ENCODE data around the gene AAR2. TPM values are rescaled to one million over a fixed set of nuclear protein-coding genes. Genes with fewer than 3 reads are reported as not detected.

Gene AAR2
- total RNA-seq, 1 experiment from 2014 or later: 22.5 TPM

GRCh38 chr20:36206641-36207040 is 29.6 kb upstream of the AAR2 start:
- no peak overlapping the region for H3K27ac Mint-ChIP-seq
- H3K4me3 Mint-ChIP-seq: no peak overlapping the region
- DNase-seq (ENCODE audit: low spot score) (no peak), ATAC-seq (no peak)
- H3K9me3 Mint-ChIP-seq: no peaks in the 10 kb centered on the region
- no peaks in the 10 kb centered on the region for H3K36me3 Mint-ChIP-seq
- TF ChIP-seq TP53 (CRISPR knock-in tag; IDR thresholded peaks at IDR 0.05) (no peak), ZNF232 (CRISPR knock-in tag; IDR thresholded peaks at IDR 0.05) (no peak), TEAD1 (CRISPR knock-in tag; IDR thresholded peaks at IDR 0.05) (no peak), ELF4 (CRISPR knock-in tag; IDR thresholded peaks at IDR 0.05; ENCODE audit: low read depth) (no peak), E2F4 (CRISPR knock-in tag; IDR thresholded peaks at IDR 0.05; ENCODE audit: borderline replicate concordance, low read depth) (no peak), ZNF138 (CRISPR knock-in tag; conservative IDR thresholded peaks at IDR 0.05) (no peak)
- TF ChIP-seq, protein P1, sequence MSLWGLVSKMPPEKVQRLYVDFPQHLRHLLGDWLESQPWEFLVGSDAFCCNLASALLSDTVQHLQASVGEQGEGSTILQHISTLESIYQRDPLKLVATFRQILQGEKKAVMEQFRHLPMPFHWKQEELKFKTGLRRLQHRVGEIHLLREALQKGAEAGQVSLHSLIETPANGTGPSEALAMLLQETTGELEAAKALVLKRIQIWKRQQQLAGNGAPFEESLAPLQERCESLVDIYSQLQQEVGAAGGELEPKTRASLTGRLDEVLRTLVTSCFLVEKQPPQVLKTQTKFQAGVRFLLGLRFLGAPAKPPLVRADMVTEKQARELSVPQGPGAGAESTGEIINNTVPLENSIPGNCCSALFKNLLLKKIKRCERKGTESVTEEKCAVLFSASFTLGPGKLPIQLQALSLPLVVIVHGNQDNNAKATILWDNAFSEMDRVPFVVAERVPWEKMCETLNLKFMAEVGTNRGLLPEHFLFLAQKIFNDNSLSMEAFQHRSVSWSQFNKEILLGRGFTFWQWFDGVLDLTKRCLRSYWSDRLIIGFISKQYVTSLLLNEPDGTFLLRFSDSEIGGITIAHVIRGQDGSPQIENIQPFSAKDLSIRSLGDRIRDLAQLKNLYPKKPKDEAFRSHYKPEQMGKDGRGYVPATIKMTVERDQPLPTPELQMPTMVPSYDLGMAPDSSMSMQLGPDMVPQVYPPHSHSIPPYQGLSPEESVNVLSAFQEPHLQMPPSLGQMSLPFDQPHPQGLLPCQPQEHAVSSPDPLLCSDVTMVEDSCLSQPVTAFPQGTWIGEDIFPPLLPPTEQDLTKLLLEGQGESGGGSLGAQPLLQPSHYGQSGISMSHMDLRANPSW (CRISPR knock-in tag; conservative IDR thresholded peaks at IDR 0.05; ENCODE audit: low read depth): no peak
- peaks cover 4% of the 10 kb centered on the region for H3K4me1 Mint-ChIP-seq
- CTCF ChIA-PET: interaction anchor here (1.3 to 1.5 kb wide), 2 partner anchors 193 to 233 kb away, joined by 4 to 8 read pairs; no protein-coding TSS in a partner anchor
- POLR2A ChIA-PET: no interaction called here
- no peaks in the 10 kb centered on the region for H3K27me3 Mint-ChIP-seq (ENCODE audit: low read depth)

- Mint-ChIP-seq H3K27me3 (ENCODE audit: low read depth) (no peaks in the 10 kb centered on the region), H3K36me3 (no peaks in the 10 kb centered on the region), H3K4me3 (no peak overlapping the region), H3K9me3 (no peaks in the 10 kb centered on the region), H3K4me1 (peaks cover 4% of the 10 kb centered on the region), H3K27ac (no peak overlapping the region)
- ATAC-seq (no peak), DNase-seq (ENCODE audit: low spot score) (no peak)
- TF ChIP-seq SMAD4 (CRISPR knock-in tag; IDR thresholded peaks at IDR 0.05) (no peak), MXD4 (CRISPR knock-in tag; IDR thresholded peaks at IDR 0.05; ENCODE audit: borderline replicate concordance) (no peak), FOXP1 (CRISPR knock-in tag; IDR thresholded peaks at IDR 0.05; ENCODE audit: borderline replicate concordance) (no peak), ATF2 (CRISPR knock-in tag; IDR thresholded peaks at IDR 0.05; ENCODE audit: borderline replicate concordance, low read depth) (no peak), IRF2 (CRISPR knock-in tag; IDR thresholded peaks at IDR 0.05; ENCODE audit: borderline replicate concordance, low read depth) (no peak), CREB1 (CRISPR knock-in tag; IDR thresholded peaks at IDR 0.05) (no peak), CTCF (IDR thresholded peaks at IDR 0.05) (no peak), ATF1 (CRISPR knock-in tag; IDR thresholded peaks at IDR 0.05) (no peak), ZNF416 (CRISPR knock-in tag; IDR thresholded peaks at IDR 0.05) (no peak), USF2 (CRISPR knock-in tag; IDR thresholded peaks at IDR 0.05) (no peak), ZNF138 (CRISPR knock-in tag; conservative IDR thresholded peaks at IDR 0.05) (no peak)
- TF ChIP-seq, protein P2, sequence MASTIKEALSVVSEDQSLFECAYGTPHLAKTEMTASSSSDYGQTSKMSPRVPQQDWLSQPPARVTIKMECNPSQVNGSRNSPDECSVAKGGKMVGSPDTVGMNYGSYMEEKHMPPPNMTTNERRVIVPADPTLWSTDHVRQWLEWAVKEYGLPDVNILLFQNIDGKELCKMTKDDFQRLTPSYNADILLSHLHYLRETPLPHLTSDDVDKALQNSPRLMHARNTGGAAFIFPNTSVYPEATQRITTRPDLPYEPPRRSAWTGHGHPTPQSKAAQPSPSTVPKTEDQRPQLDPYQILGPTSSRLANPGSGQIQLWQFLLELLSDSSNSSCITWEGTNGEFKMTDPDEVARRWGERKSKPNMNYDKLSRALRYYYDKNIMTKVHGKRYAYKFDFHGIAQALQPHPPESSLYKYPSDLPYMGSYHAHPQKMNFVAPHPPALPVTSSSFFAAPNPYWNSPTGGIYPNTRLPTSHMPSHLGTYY (CRISPR knock-in tag; IDR thresholded peaks at IDR 0.05): no peak
- TF ChIP-seq, protein P3, sequence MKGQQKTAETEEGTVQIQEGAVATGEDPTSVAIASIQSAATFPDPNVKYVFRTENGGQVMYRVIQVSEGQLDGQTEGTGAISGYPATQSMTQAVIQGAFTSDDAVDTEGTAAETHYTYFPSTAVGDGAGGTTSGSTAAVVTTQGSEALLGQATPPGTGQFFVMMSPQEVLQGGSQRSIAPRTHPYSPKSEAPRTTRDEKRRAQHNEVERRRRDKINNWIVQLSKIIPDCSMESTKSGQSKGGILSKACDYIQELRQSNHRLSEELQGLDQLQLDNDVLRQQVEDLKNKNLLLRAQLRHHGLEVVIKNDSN (CRISPR knock-in tag; IDR thresholded peaks at IDR 0.05): no peak
- TF ChIP-seq, protein P4, sequence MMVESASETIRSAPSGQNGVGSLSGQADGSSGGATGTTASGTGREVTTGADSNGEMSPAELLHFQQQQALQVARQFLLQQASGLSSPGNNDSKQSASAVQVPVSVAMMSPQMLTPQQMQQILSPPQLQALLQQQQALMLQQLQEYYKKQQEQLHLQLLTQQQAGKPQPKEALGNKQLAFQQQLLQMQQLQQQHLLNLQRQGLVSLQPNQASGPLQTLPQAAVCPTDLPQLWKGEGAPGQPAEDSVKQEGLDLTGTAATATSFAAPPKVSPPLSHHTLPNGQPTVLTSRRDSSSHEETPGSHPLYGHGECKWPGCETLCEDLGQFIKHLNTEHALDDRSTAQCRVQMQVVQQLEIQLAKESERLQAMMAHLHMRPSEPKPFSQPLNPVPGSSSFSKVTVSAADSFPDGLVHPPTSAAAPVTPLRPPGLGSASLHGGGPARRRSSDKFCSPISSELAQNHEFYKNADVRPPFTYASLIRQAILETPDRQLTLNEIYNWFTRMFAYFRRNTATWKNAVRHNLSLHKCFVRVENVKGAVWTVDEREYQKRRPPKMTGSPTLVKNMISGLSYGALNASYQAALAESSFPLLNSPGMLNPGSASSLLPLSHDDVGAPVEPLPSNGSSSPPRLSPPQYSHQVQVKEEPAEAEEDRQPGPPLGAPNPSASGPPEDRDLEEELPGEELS (CRISPR knock-in tag; IDR thresholded peaks at IDR 0.05): no peak
- ChIA-PET POLR2A (no interaction called here), CTCF (interaction anchor here (0.7 to 1.5 kb wide), 2 partner anchors 8 to 192 kb away, joined by 5 to 8 read pairs; no protein-coding TSS in a partner anchor)
Measured at GRCh38 chr20:36207602-36208001, 28.7 kb upstream of the AAR2 start.
